Breast epithelium (tissue), 3 donors: Measurements from ENCODE around the gene NUCKS1.

Source experiments
- POLR2A ChIP-seq: fragments of 450-650 bp; IDR thresholded peaks from one replicate; pipeline ENCODE4 v1.6.1; 2016; ENCODE audit warnings: antibody characterized with exemption, mild to moderate bottlenecking, moderate library complexity
- POLR2AphosphoS5 ChIP-seq, 3 donors: sonication (generic); formaldehyde crosslinking; IDR thresholded peaks; one replicate each; pipeline ENCODE4 v1.6.1; 2017; ENCODE audit warnings: antibody characterized with exemption in 3 of 3
- TF ChIP-seq, protein P1 (sequence below), 3 donors: fragments of 450-650 bp; IDR thresholded peaks; one replicate each; pipeline ENCODE4 v1.5.1; 2016 to 2017; ENCODE audit warnings: antibody characterized with exemption in 3 of 3, mild to moderate bottlenecking in 3 of 3, moderate library complexity in 3 of 3

DNA sequence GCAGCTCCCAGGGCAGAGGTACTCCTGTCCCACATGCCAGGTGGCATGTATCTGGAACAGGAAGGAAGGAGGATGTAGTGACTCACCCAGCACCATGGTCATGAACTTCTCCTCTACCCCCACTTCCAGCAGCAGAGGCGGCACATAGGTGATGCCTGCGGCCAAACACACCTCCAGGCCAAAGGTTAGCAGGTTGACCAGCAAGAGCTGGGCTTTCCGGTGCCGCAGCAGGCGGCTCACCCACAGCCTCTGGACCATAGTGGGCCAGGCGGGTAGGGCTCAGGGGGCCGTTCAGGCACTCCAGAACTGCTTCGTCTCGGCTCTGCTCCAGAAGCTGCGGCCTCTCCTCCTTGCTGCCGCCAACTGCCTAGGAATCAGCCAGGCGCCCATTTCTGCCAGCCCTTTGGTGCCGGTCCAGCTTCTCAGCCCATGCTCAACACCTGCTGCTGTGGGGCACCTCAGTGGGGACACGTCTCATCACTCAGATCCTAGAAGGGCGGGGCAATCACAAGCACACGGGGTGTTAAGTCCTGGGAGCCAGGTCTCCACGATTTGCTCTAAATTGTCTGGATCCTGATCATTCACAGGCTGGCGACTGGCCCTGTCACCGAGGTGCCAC, 85.5 kb downstream of the NUCKS1 start:
- TF ChIP-seq, protein P1, sequence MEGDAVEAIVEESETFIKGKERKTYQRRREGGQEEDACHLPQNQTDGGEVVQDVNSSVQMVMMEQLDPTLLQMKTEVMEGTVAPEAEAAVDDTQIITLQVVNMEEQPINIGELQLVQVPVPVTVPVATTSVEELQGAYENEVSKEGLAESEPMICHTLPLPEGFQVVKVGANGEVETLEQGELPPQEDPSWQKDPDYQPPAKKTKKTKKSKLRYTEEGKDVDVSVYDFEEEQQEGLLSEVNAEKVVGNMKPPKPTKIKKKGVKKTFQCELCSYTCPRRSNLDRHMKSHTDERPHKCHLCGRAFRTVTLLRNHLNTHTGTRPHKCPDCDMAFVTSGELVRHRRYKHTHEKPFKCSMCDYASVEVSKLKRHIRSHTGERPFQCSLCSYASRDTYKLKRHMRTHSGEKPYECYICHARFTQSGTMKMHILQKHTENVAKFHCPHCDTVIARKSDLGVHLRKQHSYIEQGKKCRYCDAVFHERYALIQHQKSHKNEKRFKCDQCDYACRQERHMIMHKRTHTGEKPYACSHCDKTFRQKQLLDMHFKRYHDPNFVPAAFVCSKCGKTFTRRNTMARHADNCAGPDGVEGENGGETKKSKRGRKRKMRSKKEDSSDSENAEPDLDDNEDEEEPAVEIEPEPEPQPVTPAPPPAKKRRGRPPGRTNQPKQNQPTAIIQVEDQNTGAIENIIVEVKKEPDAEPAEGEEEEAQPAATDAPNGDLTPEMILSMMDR (IDR thresholded peaks at IDR 0.05), result no peak
- TF ChIP-seq POLR2A, result no peak
- TF ChIP-seq POLR2AphosphoS5 (IDR thresholded peaks at IDR 0.05), result no peak
